HG03432 (cell line): ENCODE results near the gene PFDN1.

Experiments
- ATAC-seq: cut with Tn5 transposase; IDR thresholded peaks from one replicate; pipeline ENCODE4 v1.9.1; 2021; ENCODE audit warnings: mild to moderate bottlenecking, moderate library complexity; ENCODE audit not compliant: unreplicated experiment

The PFDN1 gene

GRCh38 chr5:140298183-140298601 is 4.7 kb downstream of the PFDN1 start:
- ATAC-seq: no peak

DNA sequence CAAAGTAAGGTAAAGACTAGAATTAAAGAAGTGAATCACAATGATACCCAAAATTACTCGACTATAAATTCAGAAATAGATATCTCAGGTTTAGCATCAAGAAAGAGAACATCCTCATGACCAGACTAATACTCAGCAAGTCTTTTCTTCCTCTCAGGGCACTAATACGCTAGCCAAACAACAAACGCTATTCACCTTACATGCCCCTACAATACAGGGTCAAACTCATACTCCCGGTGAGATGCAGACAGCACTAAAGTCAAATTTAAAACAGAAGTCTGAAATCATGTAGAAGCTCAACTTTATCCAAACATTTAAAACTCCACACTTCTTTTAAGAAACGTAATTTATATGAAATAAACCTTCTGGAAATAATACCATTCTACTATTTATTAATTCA is 5.6 kb downstream of the PFDN1 start:
- ATAC-seq: no peak

- ATAC-seq: no peak
Observed at GRCh38 chr5:140296289-140296688, 6.6 kb downstream of the PFDN1 start.

GRCh38 chr5:140295414-140295813 is 7.5 kb downstream of the PFDN1 start:
- ATAC-seq: no peak

DNA sequence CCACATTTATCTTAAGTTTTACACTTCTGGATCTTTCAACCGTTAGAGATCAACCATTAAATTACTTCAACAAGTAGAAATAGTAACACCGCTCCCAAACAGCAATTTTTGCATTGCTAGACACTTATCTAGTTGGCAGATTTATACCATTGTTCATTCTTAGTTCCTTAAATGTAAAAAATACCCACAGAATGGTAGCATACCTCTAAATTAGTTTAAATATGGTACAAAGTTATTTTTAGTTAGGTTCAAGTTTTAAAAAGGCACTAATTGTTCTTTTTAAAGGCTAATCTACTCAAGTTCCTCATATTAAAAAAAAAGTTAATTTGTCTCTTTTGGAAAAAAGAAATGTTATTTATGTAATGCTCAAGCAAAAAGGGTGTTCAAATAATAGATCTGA is 8.1 kb downstream of the PFDN1 start:
- ATAC-seq: no peak

- ATAC-seq: no peak
Observed at GRCh38 chr5:140293849-140294100, 9.1 kb downstream of the PFDN1 start.

- ATAC-seq: no peak
Observed at GRCh38 chr5:140293091-140293848, 9.6 kb downstream of the PFDN1 start.

DNA sequence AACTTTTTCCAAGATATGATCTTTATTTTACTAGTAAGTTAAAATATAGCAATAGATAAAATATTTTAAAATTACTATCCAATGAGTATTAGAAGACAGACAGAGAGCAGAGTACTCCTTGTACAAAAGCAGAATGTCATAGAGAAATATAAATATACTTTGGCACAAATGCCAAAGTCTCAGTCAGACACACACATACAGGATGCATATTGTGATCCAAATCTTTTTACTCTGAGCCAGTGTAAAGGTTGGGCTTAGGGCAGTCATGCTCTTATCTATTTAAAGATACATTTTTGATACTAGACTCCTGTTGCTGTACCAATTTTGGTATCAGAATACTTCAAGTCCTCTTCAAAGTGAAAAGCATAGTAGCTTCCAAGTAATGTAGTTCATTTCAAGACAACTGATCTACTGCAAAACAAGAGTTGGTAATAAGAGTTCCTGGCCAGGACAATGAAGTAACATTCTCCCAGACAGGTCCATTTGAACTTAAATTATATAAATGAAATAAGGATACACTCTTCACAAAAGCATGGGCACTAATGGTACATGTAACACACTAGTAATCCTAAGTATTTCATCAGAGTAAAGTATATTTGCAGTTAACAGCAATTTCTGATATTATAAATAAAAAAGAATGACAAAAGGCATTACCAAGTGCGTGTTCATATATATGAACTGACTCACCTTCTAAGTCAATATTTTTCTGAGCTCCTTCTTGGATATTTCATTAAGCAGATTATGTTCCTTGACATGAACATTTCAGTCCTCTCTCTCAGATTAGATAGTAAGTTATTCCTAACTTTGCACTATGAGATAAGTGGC is 10.5 kb downstream of the PFDN1 start:
- ATAC-seq: no peak

DNA sequence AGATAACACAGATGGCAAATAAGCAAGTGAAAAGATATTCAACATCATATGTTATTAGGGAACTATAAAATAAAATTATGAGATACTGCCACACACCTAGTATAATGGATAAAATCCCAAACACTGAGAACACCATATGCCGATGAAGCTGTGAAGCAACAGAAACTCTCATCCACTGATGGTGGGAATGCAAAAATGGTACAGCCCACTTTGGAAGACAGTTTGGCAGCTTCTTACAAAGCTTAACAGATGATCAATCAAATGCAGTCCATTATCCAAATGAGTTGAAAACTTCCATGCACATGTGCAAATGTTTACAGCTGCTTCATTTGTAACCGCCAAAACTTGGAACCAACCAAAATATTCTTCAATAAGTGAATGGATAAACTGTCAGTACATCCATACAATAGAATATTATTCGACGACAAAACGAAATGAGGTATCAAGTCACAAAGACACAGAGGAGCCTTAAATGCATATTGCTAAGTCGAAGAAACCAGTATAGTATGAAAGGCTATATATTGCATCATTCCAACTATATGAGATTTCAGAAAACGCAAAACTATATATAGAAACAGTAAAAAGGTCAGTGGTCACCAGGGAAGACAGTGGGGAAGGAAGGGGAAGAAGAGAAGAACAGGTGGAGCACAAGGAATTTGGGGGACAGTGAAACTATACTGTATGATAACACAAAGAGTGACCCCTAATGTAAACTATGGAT is 14.9 kb downstream of the PFDN1 start:
- no peak for ATAC-seq

GRCh38 chr5:140286424-140286823 is 16.5 kb downstream of the PFDN1 start:
- ATAC-seq: no peak

- no peak for ATAC-seq
Observed at GRCh38 chr5:140284013-140284412, 18.9 kb downstream of the PFDN1 start.

DNA sequence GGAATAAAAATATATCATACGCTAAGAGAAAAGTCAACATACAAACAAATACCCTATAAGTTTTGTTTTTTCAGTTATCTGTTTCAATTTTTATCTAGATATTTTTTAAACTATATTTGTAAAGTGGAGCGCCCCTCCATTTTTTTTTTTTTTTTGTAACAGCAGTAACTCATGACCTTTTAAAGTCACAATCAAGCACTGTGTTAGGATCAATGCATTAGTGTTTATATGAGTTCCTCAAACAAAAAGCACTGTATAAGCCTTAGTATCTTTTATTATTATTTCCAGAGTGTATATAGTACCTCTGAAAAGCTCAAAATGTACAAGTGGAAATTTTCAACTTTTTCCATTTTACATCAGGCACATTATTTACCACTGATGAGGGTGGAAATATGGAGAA is 20.6 kb downstream of the PFDN1 start:
- ATAC-seq: no peak

- ATAC-seq: no peak
Observed at GRCh38 chr5:140275837-140276236, 27.1 kb downstream of the PFDN1 start.

DNA sequence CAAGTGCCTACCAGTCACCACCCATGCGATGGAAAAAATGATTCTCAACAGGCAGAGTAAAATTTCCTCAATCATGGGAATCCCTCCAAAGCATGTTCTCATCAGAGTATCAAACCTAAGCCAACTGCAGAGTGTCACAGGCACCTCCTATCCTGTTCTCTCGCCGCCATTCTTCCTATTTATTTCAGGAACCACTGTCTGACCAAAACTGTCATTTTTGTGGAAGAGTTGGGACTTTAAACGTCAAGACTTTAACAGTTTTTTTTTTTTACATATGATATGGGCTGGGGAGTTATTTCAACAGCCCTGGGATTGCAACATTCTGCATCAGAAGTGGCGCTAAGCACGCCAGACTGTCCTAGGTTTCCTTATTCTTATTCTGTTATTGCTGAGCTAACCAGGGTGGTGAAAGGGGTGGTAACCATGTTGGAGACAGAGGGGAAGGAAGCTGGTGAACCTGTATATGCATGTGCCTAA is 29.5 kb downstream of the PFDN1 start:
- no peak for ATAC-seq

DNA sequence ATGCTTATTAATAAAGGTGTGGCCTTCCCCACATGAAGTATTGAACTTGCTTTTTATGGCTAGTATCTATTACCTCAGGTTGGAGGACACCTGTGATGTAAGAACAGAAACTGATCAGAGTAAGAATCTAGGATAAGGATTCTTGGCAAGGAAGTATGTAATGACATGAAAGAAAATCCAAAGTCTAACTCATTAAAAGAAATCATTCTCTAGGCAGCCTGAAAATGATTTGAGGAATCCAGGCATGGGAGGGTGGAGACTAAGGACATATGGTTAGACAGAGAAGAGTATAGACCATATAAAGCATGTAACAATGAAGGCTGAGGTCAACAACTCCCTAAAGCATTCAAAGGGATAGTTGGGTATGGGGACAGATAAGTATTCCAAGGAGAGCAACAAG is 32.9 kb downstream of the PFDN1 start:
- ATAC-seq: no peak

DNA sequence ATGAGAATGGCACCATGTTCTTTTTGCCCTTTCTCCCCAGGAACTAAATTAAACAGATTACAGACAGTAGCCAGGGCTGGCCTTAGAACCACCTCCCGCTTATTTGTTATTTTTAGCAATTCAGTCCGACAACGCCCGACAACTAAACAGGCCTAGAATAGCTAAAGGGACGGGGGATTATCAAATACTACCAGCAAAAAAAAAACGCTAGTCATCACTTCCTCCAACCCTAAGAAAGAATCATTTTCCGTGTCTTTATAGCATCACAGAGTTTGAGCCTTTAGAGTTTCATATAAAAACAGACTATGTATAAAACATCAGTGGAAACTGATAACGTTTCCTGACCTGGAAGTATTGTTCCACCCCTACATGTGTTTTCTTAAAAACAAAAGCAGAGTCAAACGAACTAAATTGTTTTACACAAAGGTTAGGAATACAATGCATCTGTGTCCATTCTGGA is 35.3 kb downstream of the PFDN1 start:
- ATAC-seq: no peak

DNA sequence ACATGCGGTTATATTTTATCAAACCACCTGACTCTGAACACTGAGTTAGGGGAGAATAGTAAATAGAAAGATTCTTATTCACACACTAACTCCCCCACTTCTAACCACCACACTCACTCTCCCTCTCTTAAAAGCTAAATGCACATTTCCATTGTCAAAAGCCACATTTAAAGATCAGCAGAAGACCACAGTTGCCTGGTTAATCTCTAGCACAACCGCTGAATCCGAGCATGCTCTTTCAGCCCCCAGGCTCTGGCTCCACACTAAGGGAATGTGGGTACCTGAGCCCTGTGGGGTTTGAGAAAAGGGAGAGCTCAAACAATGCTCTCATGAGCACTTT is 35.7 kb downstream of the PFDN1 start:
- ATAC-seq: no peak

DNA sequence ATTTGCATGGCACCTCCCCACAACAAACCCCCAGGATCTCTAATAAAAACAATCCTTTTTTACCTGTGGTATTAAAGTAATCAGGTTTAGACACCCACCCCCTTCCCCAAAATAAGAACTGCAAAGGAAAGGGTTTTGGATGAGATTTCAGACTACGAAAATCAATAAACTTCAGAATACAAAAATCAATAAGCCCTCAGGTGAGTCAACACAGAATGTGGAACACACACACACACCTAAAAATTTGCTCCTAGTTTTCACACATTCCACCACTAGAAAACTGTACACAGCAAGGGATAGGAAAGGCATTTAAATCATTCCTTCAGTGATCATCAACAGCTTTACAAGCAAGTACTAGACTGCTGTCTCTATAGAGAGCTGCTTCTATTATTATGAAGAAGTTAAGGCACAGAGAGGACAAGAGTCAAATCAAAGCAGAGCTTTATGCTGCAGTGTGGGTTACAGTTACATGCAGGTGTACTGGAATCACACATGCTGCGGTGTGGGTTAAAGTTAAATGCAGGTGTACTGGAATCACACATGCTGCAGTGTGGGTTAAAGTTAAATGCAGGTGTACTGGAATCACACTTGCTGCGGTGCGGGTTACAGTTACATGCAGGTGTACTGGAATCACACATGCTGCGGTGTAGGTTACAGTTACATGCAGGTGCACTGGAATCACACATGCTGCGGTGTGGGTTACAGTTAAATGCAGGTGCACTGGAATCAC is 36.3 kb downstream of the PFDN1 start:
- ATAC-seq: no peak

GRCh38 chr5:140265845-140266244 is 37.1 kb downstream of the PFDN1 start:
- no peak for ATAC-seq

DNA sequence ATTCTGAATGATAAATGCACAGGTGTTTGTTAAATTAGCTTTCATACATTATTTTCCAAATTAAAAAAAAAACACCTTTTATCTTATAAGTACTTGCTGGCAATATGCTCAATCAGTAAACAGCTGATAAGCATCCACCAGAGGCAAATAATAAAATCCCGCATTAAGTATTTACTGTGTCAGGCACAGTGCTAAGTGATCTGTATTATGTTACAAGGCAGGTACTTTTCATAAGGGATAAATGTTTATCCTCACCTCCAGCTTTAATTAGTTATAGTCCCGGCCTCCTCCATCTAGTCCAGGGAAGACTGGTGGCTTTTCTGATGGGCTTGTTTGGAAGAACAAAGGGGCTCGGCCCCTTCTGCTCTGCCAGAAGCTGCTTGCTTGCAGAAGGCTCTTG is 40.1 kb downstream of the PFDN1 start:
- ATAC-seq: no peak

DNA sequence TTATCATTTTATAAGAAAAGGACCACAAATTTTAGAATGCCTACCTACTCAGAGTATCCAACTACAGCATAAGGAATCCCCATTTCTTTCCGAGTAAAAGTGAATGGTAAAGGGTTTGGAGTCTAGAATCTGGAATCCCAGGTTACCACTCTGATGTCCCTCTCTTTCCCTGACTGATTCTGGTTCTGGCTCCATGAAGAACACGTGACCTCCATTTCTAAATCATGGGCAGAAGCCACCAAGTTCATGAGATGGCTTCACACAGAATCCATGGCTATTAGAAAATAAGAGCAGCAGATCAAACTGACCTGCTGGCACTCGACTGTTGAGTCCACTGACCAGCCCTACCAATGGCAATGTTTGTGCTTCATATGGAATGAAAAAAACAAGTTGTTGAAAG is 40.7 kb downstream of the PFDN1 start:
- ATAC-seq: no peak
